ENCODE measurements around the gene EGLN2. TPM values are rescaled to one million over a fixed set of nuclear protein-coding genes. Genes with fewer than 3 reads are reported as not detected.

The EGLN2 gene
- total and polyA plus RNA-seq, 2 donors (not counting 3 experiments of a cell fraction or from before 2014, with no cell fraction given) = 118 to 152 TPM

GRCh38 chr19:40791996-40792395, 7.0 kb upstream of the EGLN2 start:
- Histone ChIP-seq H3K9me1 (replicated peaks; ENCODE audit: control insufficient read depth, extremely low read depth, insufficient read depth, low read length) (no peaks in the 10 kb centered on the region), H3K9me3 (replicated peaks; ENCODE audit: control insufficient read depth, insufficient read depth, low read length) (no peaks in the 10 kb centered on the region), H3K27ac (ENCODE audit: insufficient read depth, low read depth, low read length) (no peak overlapping the region), H2AFZ (ENCODE audit: low read depth, low read length) (no peak overlapping the region), H3K4me1 (ENCODE audit: control insufficient read depth, extremely low read depth, insufficient read depth, low read length) (no peaks in the 10 kb centered on the region), H3K27me3 (ENCODE audit: control insufficient read depth in 2 of 2, insufficient read depth in 2 of 2, low read length in 2 of 2) (no peaks in the 10 kb centered on the region), H3K4me3 (replicated peaks in 1 of 3; ENCODE audit: insufficient read depth in 1 of 3, low read depth in 1 of 3, low read length in 3 of 3) (no peak overlapping the region), H3K36me3 (ENCODE audit: control insufficient read depth in 2 of 2, extremely low read depth in 1 of 2, insufficient read depth in 2 of 2, low read length in 2 of 2) (peaks cover 0 to 7% of the 10 kb centered on the region in 2 experiments), H3K4me2 (ENCODE audit: insufficient read depth, low read length) (no peak overlapping the region), H3K79me2 (ENCODE audit: control insufficient read depth, insufficient read depth, low read length) (no peaks in the 10 kb centered on the region), H4K20me1 (replicated peaks; ENCODE audit: control insufficient read depth, extremely low read depth, insufficient read depth, low read length) (no peaks in the 10 kb centered on the region), H3K9ac (replicated peaks; ENCODE audit: extremely low read depth, insufficient read depth, low read length) (no peak overlapping the region)
- dilution Hi-C loops (cut with MboI; ENCODE audit: extremely low pct_ligation_motif_present, low sequenced_read_pairs) = no loop called here
- no TSS peak for BruUV-seq (replicated peaks)
- ChIA-PET CTCF (interaction anchor here (1.4 kb wide), 1 partner anchor 38 kb away, joined by 3 read pairs; no protein-coding TSS in a partner anchor), POLR2A (no interaction called here)
- DNase-seq (ENCODE audit: low read depth, low spot score) = no peak
- TF ChIP-seq CTCF (IDR thresholded peaks at IDR 0.05; ENCODE audit: extremely low read depth in 1 of 2, insufficient read depth in 1 of 2, low read depth in 1 of 2, low read length in 2 of 2) (no peak), GATA2 (IDR thresholded peaks at IDR 0.05; ENCODE audit: insufficient read depth, insufficient read length, low read depth, low read length) (no peak), POLR2A (IDR thresholded peaks at IDR 0.05; ENCODE audit: low read depth, low read length) (no peak)
- intact Hi-C loops (cut with micrococcal nuclease) = no loop called here
- no peak for FAIRE-seq

- Histone ChIP-seq H3K27ac (ENCODE audit: insufficient read depth, low read depth, low read length) (no peak overlapping the region), H2AFZ (ENCODE audit: low read depth, low read length) (no peak overlapping the region), H3K27me3 (ENCODE audit: control insufficient read depth in 2 of 2, insufficient read depth in 2 of 2, low read length in 2 of 2) (no peaks in the 10 kb centered on the region), H3K9me1 (replicated peaks; ENCODE audit: control insufficient read depth, extremely low read depth, insufficient read depth, low read length) (no peaks in the 10 kb centered on the region), H3K9ac (replicated peaks; ENCODE audit: extremely low read depth, insufficient read depth, low read length) (no peak overlapping the region), H4K20me1 (replicated peaks; ENCODE audit: control insufficient read depth, extremely low read depth, insufficient read depth, low read length) (no peaks in the 10 kb centered on the region), H3K4me3 (replicated peaks in 1 of 3; ENCODE audit: insufficient read depth in 1 of 3, low read depth in 1 of 3, low read length in 3 of 3) (no peak overlapping the region), H3K4me2 (ENCODE audit: insufficient read depth, low read length) (no peak overlapping the region), H3K9me3 (replicated peaks; ENCODE audit: control insufficient read depth, insufficient read depth, low read length) (no peaks in the 10 kb centered on the region), H3K4me1 (ENCODE audit: control insufficient read depth, extremely low read depth, insufficient read depth, low read length) (peaks cover 32% of the 10 kb centered on the region), H3K36me3 (ENCODE audit: control insufficient read depth in 2 of 2, extremely low read depth in 1 of 2, insufficient read depth in 2 of 2, low read length in 2 of 2) (peaks cover 0 to 12% of the 10 kb centered on the region in 2 experiments), H3K79me2 (ENCODE audit: control insufficient read depth, insufficient read depth, low read length) (peaks cover 29% of the 10 kb centered on the region)
- DNase-seq (ENCODE audit: low read depth, low spot score) = no peak
- no peak for TF ChIP-seq MYC (IDR thresholded peaks at IDR 0.05; ENCODE audit: low read depth, low read length)
- TF ChIP-seq GATA2 (IDR thresholded peaks at IDR 0.05; ENCODE audit: insufficient read depth, insufficient read length, low read depth, low read length) = no peak
- ChIA-PET CTCF (interaction anchor here (1.1 to 2.5 kb wide), 8 partner anchors 9 to 134 kb away, joined by 3 to 39 read pairs (median 9); partner anchors contain the start of genes ACTMAP, RAB4B and SNRPA), POLR2A (interaction anchor here (1.6 kb wide), 1 partner anchor 47 kb away, joined by 5 read pairs; the partner anchor contains the start of genes ACTMAP and SNRPA)
- dilution Hi-C loops (cut with MboI; ENCODE audit: extremely low pct_ligation_motif_present, low sequenced_read_pairs) = no loop called here
- FAIRE-seq = no peak
- BruUV-seq (replicated peaks) = no TSS peak
- intact Hi-C loops (cut with micrococcal nuclease) = no loop called here
Observed at GRCh38 chr19:40797166-40797962, 1.6 kb upstream of the EGLN2 start.

Data from endothelial cell of umbilical vein (primary cell).